Upper lobe of left lung (tissue), 4 donors: ENCODE measurements around the gene PLEK.

Source experiments
- CTCF ChIP-seq, 6 experiments: fragments of 450-650 bp in 4 of 6; fragments of 200-600 bp in 2 of 6; sonication (generic) in 2 of 6; IDR thresholded peaks; one replicate each; pipeline ENCODE4 v1.5.1; 2016 to 2019; ENCODE audit warnings: antibody characterized with exemption in 6 of 6
- EP300 ChIP-seq, 4 donors: sonication (generic); formaldehyde crosslinking; IDR thresholded peaks; one replicate each; pipeline ENCODE4 v1.5.1; 2017; ENCODE audit warnings: antibody characterized with exemption in 4 of 4, control low read depth in 2 of 4
- POLR2A ChIP-seq, 4 donors: fragments of 450-650 bp; IDR thresholded peaks; one replicate each; pipeline ENCODE4 v1.5.1; 2016 to 2017; ENCODE audit warnings: antibody characterized with exemption in 4 of 4, mild to moderate bottlenecking in 2 of 4
- POLR2AphosphoS5 ChIP-seq, 2 donors: sonication (generic); formaldehyde crosslinking; IDR thresholded peaks; one replicate each; pipeline ENCODE4 v1.5.1; 2017; ENCODE audit warnings: antibody characterized with exemption in 2 of 2

- TF ChIP-seq CTCF (IDR thresholded peaks at IDR 0.05), result no peak
- TF ChIP-seq POLR2A (IDR thresholded peaks at IDR 0.05), result peak in 2 of 4 donors; percentile 54 to 87
- TF ChIP-seq POLR2AphosphoS5 (IDR thresholded peaks at IDR 0.05), result peak; percentile 47 to 82
- TF ChIP-seq EP300 (IDR thresholded peaks at IDR 0.05), result no peak
Observed at GRCh38 chr2:68365087-68365486, at the start of gene PLEK.
